ENCODE results near the gene CACNG4.

- TF ChIP-seq, protein P1, sequence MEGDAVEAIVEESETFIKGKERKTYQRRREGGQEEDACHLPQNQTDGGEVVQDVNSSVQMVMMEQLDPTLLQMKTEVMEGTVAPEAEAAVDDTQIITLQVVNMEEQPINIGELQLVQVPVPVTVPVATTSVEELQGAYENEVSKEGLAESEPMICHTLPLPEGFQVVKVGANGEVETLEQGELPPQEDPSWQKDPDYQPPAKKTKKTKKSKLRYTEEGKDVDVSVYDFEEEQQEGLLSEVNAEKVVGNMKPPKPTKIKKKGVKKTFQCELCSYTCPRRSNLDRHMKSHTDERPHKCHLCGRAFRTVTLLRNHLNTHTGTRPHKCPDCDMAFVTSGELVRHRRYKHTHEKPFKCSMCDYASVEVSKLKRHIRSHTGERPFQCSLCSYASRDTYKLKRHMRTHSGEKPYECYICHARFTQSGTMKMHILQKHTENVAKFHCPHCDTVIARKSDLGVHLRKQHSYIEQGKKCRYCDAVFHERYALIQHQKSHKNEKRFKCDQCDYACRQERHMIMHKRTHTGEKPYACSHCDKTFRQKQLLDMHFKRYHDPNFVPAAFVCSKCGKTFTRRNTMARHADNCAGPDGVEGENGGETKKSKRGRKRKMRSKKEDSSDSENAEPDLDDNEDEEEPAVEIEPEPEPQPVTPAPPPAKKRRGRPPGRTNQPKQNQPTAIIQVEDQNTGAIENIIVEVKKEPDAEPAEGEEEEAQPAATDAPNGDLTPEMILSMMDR (IDR thresholded peaks at IDR 0.05; ENCODE audit: poor library complexity, severe bottlenecking), result no peak
- TF ChIP-seq EZH2 (IDR thresholded peaks at IDR 0.05; ENCODE audit: borderline replicate concordance, insufficient read depth, low read length, poor library complexity, severe bottlenecking), result no peak
- TF ChIP-seq POLR2AphosphoS5 (IDR thresholded peaks at IDR 0.05), result no peak
- TF ChIP-seq RAD21 (conservative IDR thresholded peaks at IDR 0.05), result no peak
- TF ChIP-seq, protein P2, sequence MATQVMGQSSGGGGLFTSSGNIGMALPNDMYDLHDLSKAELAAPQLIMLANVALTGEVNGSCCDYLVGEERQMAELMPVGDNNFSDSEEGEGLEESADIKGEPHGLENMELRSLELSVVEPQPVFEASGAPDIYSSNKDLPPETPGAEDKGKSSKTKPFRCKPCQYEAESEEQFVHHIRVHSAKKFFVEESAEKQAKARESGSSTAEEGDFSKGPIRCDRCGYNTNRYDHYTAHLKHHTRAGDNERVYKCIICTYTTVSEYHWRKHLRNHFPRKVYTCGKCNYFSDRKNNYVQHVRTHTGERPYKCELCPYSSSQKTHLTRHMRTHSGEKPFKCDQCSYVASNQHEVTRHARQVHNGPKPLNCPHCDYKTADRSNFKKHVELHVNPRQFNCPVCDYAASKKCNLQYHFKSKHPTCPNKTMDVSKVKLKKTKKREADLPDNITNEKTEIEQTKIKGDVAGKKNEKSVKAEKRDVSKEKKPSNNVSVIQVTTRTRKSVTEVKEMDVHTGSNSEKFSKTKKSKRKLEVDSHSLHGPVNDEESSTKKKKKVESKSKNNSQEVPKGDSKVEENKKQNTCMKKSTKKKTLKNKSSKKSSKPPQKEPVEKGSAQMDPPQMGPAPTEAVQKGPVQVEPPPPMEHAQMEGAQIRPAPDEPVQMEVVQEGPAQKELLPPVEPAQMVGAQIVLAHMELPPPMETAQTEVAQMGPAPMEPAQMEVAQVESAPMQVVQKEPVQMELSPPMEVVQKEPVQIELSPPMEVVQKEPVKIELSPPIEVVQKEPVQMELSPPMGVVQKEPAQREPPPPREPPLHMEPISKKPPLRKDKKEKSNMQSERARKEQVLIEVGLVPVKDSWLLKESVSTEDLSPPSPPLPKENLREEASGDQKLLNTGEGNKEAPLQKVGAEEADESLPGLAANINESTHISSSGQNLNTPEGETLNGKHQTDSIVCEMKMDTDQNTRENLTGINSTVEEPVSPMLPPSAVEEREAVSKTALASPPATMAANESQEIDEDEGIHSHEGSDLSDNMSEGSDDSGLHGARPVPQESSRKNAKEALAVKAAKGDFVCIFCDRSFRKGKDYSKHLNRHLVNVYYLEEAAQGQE (IDR thresholded peaks at IDR 0.05; ENCODE audit: borderline replicate concordance), result no peak
- TF ChIP-seq MXI1 (conservative IDR thresholded peaks at IDR 0.05; ENCODE audit: poor library complexity, severe bottlenecking), result no peak
- no peak for TF ChIP-seq EP300 (conservative IDR thresholded peaks at IDR 0.05; ENCODE audit: poor library complexity, severe bottlenecking)
- no peak for TF ChIP-seq SMC3 (conservative IDR thresholded peaks at IDR 0.05; ENCODE audit: poor library complexity)
These were observed 28.5 kb downstream of the CACNG4 start for GRCh38 chr17:66992911-66993442.

Data from neural cell (in vitro differentiated cells).